ENCODE data around the gene GPX5.

GPX5 gene

DNA sequence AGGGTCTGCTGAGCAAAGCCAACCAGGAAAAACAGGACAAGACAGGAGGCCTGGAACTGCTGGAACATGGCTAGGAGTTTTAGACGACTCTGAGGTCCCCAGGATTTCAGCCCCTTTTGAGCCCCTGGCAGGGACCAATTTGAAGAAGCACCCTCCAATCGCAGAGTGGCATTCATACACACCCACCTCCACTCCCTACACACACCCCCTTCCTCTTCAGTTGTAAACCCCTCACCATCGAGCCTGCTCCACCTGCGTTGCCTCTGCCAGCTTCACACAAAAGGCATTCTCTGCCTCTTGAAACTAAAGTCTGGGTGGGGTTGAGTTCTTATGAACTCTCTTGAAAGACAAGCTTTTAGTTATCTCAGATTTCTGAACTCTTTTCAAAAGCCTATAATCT lies 10.0 kb upstream of the GPX5 start, which contains the start of gene GPX6:
Gene GPX6 (minus strand): TSS at position 118 of the 400 bp plus-strand sequence. CDS start 50 bp downstream, at position 68.
- peaks cover 0 to 7% of the 10 kb centered on the region in 2 donors for H3K27me3 ChIP-seq (ENCODE audit: control insufficient read depth in 1 of 2, insufficient read depth in 2 of 2, low read length in 2 of 2)

DNA sequence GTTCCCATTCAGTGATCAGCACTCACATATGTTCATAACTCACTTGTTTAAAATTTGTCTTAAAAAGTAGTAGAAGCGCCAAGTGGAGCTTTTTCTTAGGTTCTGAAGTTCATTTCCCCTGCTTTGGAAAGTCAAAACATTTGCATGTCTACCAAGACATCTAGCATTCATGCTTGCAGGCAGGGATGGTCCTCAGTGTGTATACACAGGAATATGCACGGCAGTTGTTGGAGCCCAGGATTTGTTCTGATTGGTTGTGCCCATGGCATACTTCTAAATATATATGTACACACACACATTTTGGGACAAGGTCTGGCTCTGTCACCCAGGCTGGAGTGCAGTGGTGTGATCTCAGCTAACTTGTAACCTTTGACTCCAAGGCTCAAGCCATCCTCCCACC lies 7.7 kb upstream of the GPX5 start:
- peaks cover 0 to 8% of the 10 kb centered on the region in 2 donors for H3K27me3 ChIP-seq (ENCODE audit: control insufficient read depth in 1 of 2, insufficient read depth in 2 of 2, low read length in 2 of 2)
- no peak overlapping the region for H3K27ac ChIP-seq (ENCODE audit: low read length)
- no peaks in the 10 kb centered on the region for H3K4me1 ChIP-seq (ENCODE audit: control insufficient read depth, insufficient read depth, low read length)
- no peak overlapping the region for H3K4me3 ChIP-seq (ENCODE audit: low read length in 2 of 2)
- H3K9ac ChIP-seq (ENCODE audit: low read length in 2 of 2): no peak overlapping the region
- H3K9me3 ChIP-seq (ENCODE audit: control insufficient read depth in 2 of 2, low read length in 2 of 2): no peaks in the 10 kb centered on the region
- H3K36me3 ChIP-seq (ENCODE audit: control insufficient read depth in 2 of 2, insufficient read depth in 2 of 2, low read length in 2 of 2): no peaks in the 10 kb centered on the region

More for the DNA sequence above, 10.0 kb upstream of the GPX5 start, which contains the start of gene GPX6:
- H3K27ac ChIP-seq (ENCODE audit: low read length): no peak within 1 kb of the TSS
- no peak within 1 kb of the TSS for H3K4me3 ChIP-seq (ENCODE audit: low read length in 2 of 2)
- no peak within 1 kb of the TSS for H3K9ac ChIP-seq (ENCODE audit: low read length in 2 of 2)
- H3K36me3 ChIP-seq (ENCODE audit: control insufficient read depth in 2 of 2, insufficient read depth in 2 of 2, low read length in 2 of 2): no peaks in the 10 kb centered on the region
- H3K9me3 ChIP-seq (ENCODE audit: control insufficient read depth in 2 of 2, low read length in 2 of 2): no peaks in the 10 kb centered on the region
- no peaks in the 10 kb centered on the region for H3K4me1 ChIP-seq (ENCODE audit: control insufficient read depth, insufficient read depth, low read length)

- Histone ChIP-seq H3K4me1 (ENCODE audit: control insufficient read depth, insufficient read depth, low read length) (no peaks in the 10 kb centered on the region), H3K27me3 (ENCODE audit: control insufficient read depth in 1 of 2, insufficient read depth in 2 of 2, low read length in 2 of 2) (peaks cover 3 to 12% of the 10 kb centered on the region in 2 donors), H3K27ac (ENCODE audit: low read length) (no peak overlapping the region), H3K9me3 (ENCODE audit: control insufficient read depth in 2 of 2, low read length in 2 of 2) (no peaks in the 10 kb centered on the region), H3K4me3 (ENCODE audit: low read length in 2 of 2) (no peak overlapping the region), H3K36me3 (ENCODE audit: control insufficient read depth in 2 of 2, insufficient read depth in 2 of 2, low read length in 2 of 2) (no peaks in the 10 kb centered on the region), H3K9ac (ENCODE audit: low read length in 2 of 2) (no peak overlapping the region)
These were observed 3.0 kb upstream of the GPX5 start for GRCh38 chr6:28522594-28523240.

- Histone ChIP-seq H3K27me3 (ENCODE audit: control insufficient read depth in 1 of 2, insufficient read depth in 2 of 2, low read length in 2 of 2) (peaks cover 6 to 12% of the 10 kb centered on the region in 2 donors), H3K36me3 (ENCODE audit: control insufficient read depth in 2 of 2, insufficient read depth in 2 of 2, low read length in 2 of 2) (no peaks in the 10 kb centered on the region), H3K27ac (ENCODE audit: low read length) (no peak overlapping the region)
These were observed 2.4 kb upstream of the GPX5 start for GRCh38 chr6:28523241-28523622.

GRCh38 chr6:28530777-28531176 lies 5.1 kb downstream of the GPX5 start:
- Histone ChIP-seq H3K27ac (ENCODE audit: low read length) (no peak overlapping the region), H3K4me1 (ENCODE audit: control insufficient read depth, insufficient read depth, low read length) (no peaks in the 10 kb centered on the region), H3K36me3 (ENCODE audit: control insufficient read depth in 2 of 2, insufficient read depth in 2 of 2, low read length in 2 of 2) (no peaks in the 10 kb centered on the region), H3K4me3 (ENCODE audit: low read length in 2 of 2) (no peak overlapping the region), H3K9ac (ENCODE audit: low read length in 2 of 2) (no peak overlapping the region), H3K27me3 (ENCODE audit: control insufficient read depth in 1 of 2, insufficient read depth in 2 of 2, low read length in 2 of 2) (peaks cover 6 to 14% of the 10 kb centered on the region in 2 donors), H3K9me3 (ENCODE audit: control insufficient read depth in 2 of 2, low read length in 2 of 2) (peaks cover 0 to 4% of the 10 kb centered on the region in 2 donors)

More at GRCh38 chr6:28523241-28523622, 2.4 kb upstream of the GPX5 start:
- H3K4me1 ChIP-seq (ENCODE audit: control insufficient read depth, insufficient read depth, low read length): no peaks in the 10 kb centered on the region
- H3K9ac ChIP-seq (ENCODE audit: low read length in 2 of 2): no peak overlapping the region
- no peaks in the 10 kb centered on the region for H3K9me3 ChIP-seq (ENCODE audit: control insufficient read depth in 2 of 2, low read length in 2 of 2)
- no peak overlapping the region for H3K4me3 ChIP-seq (ENCODE audit: low read length in 2 of 2)

DNA sequence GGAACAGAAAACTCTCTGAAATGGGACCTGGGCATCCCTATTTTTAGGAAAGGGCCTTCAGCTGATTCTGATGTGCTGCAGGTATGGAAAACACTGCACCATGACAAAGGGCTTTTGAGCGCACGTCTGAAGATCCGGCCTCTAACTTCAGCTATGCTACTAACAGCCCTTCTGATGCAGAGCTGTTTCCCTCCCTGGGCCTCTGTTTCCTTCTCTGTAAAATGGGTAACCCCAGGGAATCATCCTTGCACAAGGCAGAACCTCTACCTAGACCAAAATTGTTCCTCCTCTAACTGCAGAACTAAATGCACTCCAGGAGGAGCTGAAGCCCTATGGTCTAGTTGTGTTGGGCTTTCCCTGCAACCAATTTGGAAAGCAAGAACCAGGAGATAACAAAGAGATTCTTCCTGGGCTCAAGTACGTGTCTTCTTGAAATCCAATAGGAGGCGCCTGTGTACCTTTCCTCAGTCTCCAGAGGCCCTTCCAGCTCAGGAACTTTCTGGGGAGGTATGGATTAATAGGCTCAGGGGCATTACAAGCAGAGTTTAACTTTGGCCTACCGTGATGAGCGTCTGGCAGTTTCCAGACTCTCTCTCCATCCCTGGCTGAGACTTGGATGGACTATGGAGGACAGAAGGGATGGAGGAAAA lies 5.9 kb downstream of the GPX5 start:
- Histone ChIP-seq H3K27me3 (ENCODE audit: control insufficient read depth in 1 of 2, insufficient read depth in 2 of 2, low read length in 2 of 2) (peaks cover 11 to 14% of the 10 kb centered on the region in 2 donors), H3K4me3 (ENCODE audit: low read length in 2 of 2) (no peak overlapping the region), H3K4me1 (ENCODE audit: control insufficient read depth, insufficient read depth, low read length) (no peaks in the 10 kb centered on the region), H3K36me3 (ENCODE audit: control insufficient read depth in 2 of 2, insufficient read depth in 2 of 2, low read length in 2 of 2) (no peaks in the 10 kb centered on the region), H3K27ac (ENCODE audit: low read length) (no peak overlapping the region), H3K9me3 (ENCODE audit: control insufficient read depth in 2 of 2, low read length in 2 of 2) (peaks cover 0 to 4% of the 10 kb centered on the region in 2 donors), H3K9ac (ENCODE audit: low read length in 2 of 2) (no peak overlapping the region)

DNA sequence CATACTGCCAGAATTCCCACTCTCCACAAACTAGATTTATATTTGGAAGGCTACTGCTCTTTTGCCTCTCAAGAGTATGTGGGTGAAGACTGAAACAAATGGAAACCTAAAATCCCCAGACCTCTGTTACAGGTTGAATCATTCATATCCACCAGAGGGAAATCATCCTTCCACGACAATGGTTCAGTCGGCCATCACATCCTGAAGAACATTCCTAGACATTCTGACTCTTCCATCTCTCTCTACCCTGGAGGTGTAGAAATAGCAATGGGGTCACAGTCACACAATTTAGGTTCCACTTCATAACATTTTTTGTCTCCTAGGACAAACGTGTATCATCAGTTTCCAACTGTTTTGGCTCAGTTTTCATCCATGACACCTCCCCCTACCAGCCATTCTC lies 8.6 kb downstream of the GPX5 start:
- Histone ChIP-seq H3K9me3 (ENCODE audit: control insufficient read depth in 2 of 2, low read length in 2 of 2) (peaks cover 0 to 4% of the 10 kb centered on the region in 2 donors), H3K27me3 (ENCODE audit: control insufficient read depth in 1 of 2, insufficient read depth in 2 of 2, low read length in 2 of 2) (peaks cover 12 to 21% of the 10 kb centered on the region in 2 donors), H3K36me3 (ENCODE audit: control insufficient read depth in 2 of 2, insufficient read depth in 2 of 2, low read length in 2 of 2) (no peaks in the 10 kb centered on the region), H3K27ac (ENCODE audit: low read length) (no peak overlapping the region), H3K4me3 (ENCODE audit: low read length in 2 of 2) (no peak overlapping the region), H3K4me1 (ENCODE audit: control insufficient read depth, insufficient read depth, low read length) (no peaks in the 10 kb centered on the region), H3K9ac (ENCODE audit: low read length in 2 of 2) (no peak overlapping the region)

DNA sequence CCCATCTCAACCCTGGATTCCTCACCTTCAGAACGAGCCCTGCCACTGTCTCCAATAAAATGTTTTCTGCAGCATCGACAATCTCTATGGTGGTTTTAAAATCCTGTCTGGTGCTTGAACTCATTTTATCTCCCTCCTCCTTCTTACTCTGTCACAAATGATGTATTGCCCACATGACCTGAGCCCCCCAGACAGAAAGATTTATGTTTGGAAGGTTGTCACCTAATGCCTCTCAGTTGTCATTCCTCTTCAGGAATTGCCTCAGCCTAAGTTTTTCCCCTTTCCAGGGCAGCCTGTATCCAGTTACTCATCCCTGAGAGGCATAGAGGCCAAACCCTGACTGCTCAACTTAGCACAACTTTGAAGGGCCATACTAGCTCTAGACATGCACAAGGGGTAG lies 9.2 kb downstream of the GPX5 start:
- Histone ChIP-seq H3K27ac (ENCODE audit: low read length) (no peak overlapping the region), H3K4me3 (ENCODE audit: low read length in 2 of 2) (no peak overlapping the region), H3K4me1 (ENCODE audit: control insufficient read depth, insufficient read depth, low read length) (no peaks in the 10 kb centered on the region), H3K36me3 (ENCODE audit: control insufficient read depth in 2 of 2, insufficient read depth in 2 of 2, low read length in 2 of 2) (no peaks in the 10 kb centered on the region), H3K27me3 (ENCODE audit: control insufficient read depth in 1 of 2, insufficient read depth in 2 of 2, low read length in 2 of 2) (peaks cover 12 to 20% of the 10 kb centered on the region in 2 donors), H3K9me3 (ENCODE audit: control insufficient read depth in 2 of 2, low read length in 2 of 2) (peaks cover 0 to 4% of the 10 kb centered on the region in 2 donors), H3K9ac (ENCODE audit: low read length in 2 of 2) (no peak overlapping the region)

GRCh38 chr6:28537065-28537464 lies 11.4 kb downstream of the GPX5 start:
- peaks cover 12 to 18% of the 10 kb centered on the region in 2 donors for H3K27me3 ChIP-seq (ENCODE audit: control insufficient read depth in 1 of 2, insufficient read depth in 2 of 2, low read length in 2 of 2)
- no peaks in the 10 kb centered on the region for H3K36me3 ChIP-seq (ENCODE audit: control insufficient read depth in 2 of 2, insufficient read depth in 2 of 2, low read length in 2 of 2)
- no peak overlapping the region for H3K4me3 ChIP-seq (ENCODE audit: low read length in 2 of 2)
- H3K9ac ChIP-seq (ENCODE audit: low read length in 2 of 2): no peak overlapping the region
- peaks cover 0 to 4% of the 10 kb centered on the region in 2 donors for H3K9me3 ChIP-seq (ENCODE audit: control insufficient read depth in 2 of 2, low read length in 2 of 2)
- H3K27ac ChIP-seq (ENCODE audit: low read length): no peak overlapping the region
- no peaks in the 10 kb centered on the region for H3K4me1 ChIP-seq (ENCODE audit: control insufficient read depth, insufficient read depth, low read length)

DNA sequence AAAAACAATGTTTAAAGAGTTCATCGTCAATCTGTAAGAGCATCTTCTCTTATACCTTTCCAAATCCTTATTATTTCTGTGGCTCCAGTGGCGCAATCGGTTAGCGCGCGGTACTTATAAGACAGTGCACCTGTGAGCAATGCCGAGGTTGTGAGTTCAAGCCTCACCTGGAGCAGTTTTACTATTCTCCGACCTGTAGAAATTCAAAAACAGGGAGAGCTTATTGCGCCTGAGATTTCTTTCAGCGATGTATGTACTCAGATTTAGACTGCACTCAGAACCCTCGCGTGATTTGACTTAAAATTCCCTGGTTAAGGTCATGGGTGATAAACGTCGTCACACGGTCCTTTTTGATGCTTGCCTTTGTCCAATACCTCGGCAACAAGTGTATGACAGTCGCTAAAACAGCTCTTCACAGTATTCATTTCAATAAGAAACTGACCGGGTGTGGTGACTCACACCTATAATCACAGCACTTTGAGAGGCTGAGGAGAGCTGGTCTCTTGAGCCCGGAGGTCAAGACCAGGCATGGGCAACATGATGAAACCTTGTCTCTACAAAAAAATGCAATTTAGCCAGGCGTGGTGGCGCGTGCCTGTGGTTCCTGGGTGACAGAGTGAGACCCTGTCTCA lies 11.9 kb downstream of the GPX5 start:
- H3K4me3 ChIP-seq (ENCODE audit: low read length in 2 of 2): no peak overlapping the region
- H3K27ac ChIP-seq (ENCODE audit: low read length): no peak overlapping the region
- H3K9me3 ChIP-seq (ENCODE audit: control insufficient read depth in 2 of 2, low read length in 2 of 2): peaks cover 1 to 4% of the 10 kb centered on the region in 2 donors
- H3K4me1 ChIP-seq (ENCODE audit: control insufficient read depth, insufficient read depth, low read length): no peaks in the 10 kb centered on the region
- H3K36me3 ChIP-seq (ENCODE audit: control insufficient read depth in 2 of 2, insufficient read depth in 2 of 2, low read length in 2 of 2): no peaks in the 10 kb centered on the region
- H3K9ac ChIP-seq (ENCODE audit: low read length in 2 of 2): no peak overlapping the region
- peaks cover 15 to 20% of the 10 kb centered on the region in 2 donors for H3K27me3 ChIP-seq (ENCODE audit: control insufficient read depth in 1 of 2, insufficient read depth in 2 of 2, low read length in 2 of 2)

Measured in stomach smooth muscle (tissue), 2 donors.